DOHH2 (cell line): ENCODE data around the gene INF2.

Source experiments
- EZH2phosphoT487 ChIP-seq: fragments of 200-600 bp; sonication (generic); IDR thresholded peaks from 2 replicates; pipeline ENCODE4 v1.6.1; 2017; ENCODE audit warnings: borderline replicate concordance, mild to moderate bottlenecking, antibody characterized with exemption, low read length, moderate library complexity, mixed read lengths
- TF ChIP-seq, protein P1 (sequence below): fragments of 200-600 bp; sonication (generic); IDR thresholded peaks from one replicate; pipeline ENCODE4 v1.5.1; 2014; ENCODE audit warnings: antibody characterized with exemption, mild to moderate bottlenecking, low read depth, low read length; ENCODE audit not compliant: poor library complexity, severe bottlenecking

DNA sequence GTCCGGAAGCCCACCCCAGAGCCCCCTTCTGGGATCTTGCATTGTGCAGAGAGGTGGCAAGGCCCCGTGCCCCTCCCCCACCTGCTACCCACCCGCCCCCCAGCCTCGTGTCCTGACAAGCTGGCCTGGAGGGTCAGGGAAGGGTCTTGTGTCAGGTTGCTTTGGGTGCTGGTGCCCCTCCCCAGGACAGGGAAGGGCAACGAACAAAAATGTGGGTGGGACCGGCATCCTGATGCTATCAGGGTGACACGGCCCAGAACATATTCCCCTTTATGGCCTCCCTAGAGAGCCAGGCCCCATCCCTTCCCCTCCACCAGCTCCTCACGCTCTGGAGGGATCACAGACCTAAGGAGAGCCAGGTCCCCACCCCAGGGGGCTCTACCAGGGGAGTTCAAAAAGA lies 46.1 kb upstream of the INF2 start:
- TF ChIP-seq, protein P1, sequence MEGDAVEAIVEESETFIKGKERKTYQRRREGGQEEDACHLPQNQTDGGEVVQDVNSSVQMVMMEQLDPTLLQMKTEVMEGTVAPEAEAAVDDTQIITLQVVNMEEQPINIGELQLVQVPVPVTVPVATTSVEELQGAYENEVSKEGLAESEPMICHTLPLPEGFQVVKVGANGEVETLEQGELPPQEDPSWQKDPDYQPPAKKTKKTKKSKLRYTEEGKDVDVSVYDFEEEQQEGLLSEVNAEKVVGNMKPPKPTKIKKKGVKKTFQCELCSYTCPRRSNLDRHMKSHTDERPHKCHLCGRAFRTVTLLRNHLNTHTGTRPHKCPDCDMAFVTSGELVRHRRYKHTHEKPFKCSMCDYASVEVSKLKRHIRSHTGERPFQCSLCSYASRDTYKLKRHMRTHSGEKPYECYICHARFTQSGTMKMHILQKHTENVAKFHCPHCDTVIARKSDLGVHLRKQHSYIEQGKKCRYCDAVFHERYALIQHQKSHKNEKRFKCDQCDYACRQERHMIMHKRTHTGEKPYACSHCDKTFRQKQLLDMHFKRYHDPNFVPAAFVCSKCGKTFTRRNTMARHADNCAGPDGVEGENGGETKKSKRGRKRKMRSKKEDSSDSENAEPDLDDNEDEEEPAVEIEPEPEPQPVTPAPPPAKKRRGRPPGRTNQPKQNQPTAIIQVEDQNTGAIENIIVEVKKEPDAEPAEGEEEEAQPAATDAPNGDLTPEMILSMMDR, result no peak
- no peak for TF ChIP-seq EZH2phosphoT487
